ENCODE measurements around the gene FAM229A. TPM values are rescaled to one million over a fixed set of nuclear protein-coding genes. Genes with fewer than 3 reads are reported as not detected.
"Not testable (repeated sequence)": the region's sequence is repeated elsewhere in the genome, so short reads cannot be mapped to it uniquely, and the experiment has no call there.

Gene FAM229A
- polyA plus RNA-seq, 3 donors: 5.5 to 13.2 (median 11.4) TPM

DNA sequence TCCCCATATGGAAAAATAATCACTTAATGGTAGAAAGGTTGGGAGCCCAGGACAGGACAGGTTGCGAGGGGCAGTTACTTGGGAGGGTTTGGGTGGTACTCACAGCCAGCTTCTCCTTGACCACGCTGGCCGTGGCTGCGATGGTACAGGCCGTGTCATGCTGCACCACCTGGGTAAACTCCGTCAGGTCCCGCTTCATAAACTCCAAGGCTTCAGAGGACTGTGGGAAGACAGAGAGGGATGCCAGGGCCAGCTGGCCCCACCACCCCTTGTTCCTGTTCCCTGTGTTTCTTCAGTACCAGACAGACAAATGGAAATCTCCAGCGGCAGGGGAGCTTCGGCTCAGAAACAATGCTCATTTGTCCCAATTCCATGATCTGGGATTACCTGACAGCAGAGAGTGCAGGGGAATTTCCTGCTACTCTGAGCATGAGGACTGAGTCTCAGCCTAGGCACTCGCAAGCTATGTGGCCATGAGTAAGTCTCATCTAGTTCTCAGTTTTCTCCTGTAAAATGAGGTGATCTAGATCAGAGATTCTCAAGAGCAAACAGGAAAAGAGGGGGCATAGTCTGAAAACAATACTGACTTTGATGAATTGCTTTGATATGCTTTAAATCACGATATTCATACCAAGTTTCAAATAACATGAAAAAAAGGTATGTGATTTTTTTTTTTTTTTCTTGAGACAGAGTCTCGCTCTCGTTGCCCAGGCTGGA lies 24.5 kb upstream of the FAM229A start:
- peak; percentile 43 for DNase-seq

DNA sequence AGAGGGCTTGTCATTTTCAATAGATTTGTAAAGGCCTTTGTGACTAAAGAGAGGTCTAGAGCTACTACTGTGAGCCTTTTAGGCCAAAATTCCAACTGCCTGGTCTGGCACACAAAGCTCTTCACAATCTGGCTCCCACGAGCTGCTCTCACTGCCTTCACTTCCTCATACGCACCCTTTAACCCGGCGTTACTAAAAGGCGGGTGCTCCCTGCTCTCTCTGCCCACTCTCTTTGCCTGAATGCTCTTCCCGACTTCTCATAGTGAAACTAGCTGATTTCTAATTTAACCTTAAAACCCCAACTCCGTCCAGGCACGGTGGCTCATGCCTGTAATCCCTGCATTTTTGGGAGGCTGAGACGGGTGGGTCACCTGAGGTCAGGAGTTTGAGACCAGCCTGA lies 17.8 kb upstream of the FAM229A start:
- no peak for DNase-seq

DNA sequence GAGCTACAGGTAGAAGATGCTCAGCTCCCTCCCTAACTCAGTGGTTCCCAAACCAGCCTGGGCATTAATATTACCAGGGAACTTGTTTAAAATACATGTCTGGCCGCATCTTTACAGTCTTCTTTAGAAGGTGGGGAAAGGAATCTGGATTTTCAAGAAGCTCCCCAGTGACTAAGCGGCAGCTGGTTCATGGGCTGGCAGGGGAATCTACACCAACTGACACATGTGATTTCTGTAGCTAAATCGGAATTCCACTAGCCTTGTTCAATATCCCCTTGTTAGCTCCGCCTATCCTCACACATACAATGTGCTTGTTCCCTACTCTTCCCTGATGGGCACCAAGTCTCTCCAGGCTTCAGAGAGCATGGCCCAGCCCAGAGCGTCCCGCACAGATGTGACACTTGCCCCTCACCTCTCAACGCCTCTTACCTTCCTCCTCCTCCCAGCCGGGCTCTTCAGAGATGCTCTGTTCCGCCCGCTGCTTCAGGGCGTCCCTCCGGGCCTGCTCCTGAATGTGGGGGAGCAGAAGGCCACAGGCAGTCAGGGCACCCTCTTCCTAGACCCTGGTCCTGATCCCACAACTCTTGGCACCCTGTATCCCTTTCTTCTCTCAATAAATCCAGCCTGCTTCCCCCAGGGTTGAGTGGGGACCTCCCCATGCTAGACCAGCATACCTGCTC lies 15.4 kb upstream of the FAM229A start:
- DNase-seq: no peak

DNA sequence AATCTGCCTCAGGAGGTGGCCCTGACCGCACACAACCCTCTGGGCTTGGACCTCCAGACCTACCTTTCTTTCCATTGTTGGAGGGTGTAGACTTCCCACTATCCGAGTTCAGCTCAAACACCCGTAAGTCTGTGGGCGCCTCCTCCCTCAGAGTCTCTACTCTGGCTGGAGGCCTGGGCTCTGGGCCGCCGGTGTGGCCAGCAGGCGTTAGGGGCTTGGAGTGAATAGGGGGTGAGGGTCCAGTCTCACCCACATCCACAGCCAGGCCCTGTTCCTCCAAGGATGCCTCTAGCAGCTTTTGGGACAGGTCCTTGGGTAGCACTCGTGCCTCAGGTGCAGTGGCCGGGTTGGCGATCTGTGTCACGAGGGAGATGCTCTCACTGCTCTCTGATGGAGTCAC lies 13.9 kb upstream of the FAM229A start:
- no peak for DNase-seq

DNA sequence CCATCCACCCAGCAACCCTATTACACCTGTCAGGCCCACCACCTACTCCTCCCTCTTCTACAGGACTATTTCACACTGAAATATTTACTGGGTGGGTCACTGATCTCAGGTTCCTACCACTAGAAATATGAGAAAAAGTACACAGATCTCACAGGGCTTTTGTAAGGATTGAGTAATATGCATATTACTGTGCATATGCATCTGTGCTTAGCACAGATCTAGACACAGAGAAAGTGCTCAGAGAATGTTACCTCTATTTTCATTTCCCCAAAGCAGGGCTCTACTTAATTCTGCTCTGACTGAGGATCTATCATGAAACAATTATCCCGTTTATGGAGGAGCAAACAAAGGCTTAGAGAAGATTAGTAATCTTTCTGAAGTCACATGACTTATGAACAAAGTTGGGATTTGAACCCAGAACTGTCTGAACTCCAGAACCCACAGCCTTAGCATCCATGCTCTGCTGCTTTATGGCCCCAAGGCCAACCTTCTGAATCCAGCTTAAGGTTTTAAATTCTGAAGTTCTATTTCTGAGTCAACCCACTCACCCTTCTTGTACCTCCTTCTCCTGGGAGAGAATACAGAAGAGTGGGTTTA lies 11.8 kb upstream of the FAM229A start:
- no peak for DNase-seq

DNA sequence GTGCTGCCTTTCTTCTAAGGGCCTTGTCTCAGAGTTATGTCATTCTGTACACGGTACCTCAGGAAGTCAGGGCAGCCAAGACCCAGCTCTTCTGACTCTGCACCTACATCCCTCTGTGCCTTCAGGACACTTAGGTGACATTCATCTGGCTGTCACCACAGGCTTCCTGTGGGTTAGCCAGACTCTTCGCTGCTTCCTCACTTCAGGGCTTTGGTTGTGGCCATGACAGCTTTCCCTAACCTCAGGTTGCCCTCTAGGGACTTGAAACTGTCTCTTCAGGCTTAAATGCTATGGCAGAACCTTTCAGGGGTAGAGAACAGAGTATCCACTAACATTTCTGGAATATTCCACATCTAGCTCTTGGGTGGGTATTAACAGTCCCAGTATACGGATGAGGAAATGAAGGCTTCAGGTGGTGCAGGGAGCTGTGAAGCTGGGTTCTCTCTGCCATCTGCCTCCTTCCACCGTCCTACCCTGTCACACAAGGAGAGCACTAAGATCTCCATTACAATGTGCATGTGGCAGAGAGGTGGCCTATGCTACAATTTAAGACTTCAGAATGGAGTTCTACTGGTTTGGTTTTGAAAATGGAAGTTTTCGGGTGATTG lies 10.0 kb upstream of the FAM229A start:
- no peak for DNase-seq

DNA sequence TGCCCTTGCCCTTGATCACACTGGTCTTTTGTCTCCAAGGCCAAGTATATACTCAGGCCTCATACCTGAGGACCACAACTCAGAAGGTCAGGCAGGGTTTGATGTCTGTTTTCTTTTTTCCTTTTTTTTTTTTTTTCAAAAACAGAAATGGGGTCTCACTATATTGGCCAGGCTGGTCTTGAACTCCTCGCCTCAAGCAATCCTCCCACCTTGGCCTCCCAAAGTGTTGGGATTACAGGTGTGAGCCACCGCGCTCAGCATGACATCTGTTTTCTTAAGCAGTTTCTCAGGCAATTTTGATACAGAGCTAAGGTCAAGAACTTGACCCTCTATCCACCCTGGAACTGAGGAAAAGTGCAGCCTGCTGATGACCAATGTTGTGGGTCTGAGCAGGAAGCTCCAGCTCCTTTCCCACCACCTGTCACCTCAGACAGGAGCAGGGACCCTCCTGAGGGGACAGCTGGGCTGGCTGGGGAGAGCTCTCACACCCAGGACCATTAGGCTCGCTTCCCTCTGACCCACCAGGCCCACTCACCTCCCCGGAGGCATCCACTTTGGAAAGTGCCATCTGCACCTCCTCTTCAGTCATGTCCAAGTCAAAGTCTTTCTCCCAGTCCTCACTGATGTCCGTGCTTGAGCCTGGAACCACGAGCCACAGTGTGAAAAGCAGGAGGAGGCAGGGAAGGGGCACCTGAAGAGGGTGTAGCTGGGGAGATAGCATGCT lies 5.8 kb upstream of the FAM229A start:
- DNase-seq: no peak

DNA sequence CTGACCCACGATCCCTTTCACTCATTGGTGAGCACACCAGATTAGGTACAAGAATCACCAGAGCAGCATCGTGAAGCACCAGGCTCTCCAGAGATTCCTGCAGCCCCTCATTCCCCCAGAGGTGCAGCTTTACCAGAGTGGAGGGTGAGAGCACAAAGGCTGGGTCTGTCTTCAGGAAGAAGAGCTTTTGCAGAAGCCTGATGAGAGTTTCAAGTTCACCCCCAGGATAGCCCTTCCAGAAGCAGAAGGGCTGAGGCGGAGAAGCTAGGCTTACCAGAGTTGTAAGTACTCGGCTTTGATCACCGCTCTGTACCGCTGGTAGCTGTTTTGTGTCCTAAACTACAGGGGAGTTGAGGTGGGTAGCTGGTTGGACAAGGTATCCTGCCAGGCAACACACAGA lies 3.2 kb upstream of the FAM229A start:
- no peak for DNase-seq

DNA sequence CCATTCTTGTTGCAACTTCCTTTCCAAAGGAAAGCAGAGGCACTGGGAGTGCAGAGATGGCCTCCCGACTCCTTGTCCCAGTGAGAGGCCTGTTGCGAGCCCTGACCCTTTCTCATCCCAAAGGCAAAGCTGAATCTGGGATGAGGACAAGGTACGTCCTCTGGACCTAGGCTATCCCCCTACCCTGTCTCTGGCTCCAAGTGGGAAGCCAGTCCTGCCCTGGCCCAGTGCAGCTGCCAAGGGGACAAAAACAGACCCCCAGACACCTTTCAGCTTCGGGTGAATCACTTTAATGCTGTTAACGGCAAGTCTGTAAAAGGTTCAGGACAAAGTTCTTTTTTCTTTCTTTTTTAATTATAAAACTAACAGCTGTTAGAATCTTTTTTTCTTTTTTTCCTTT lies 2.6 kb upstream of the FAM229A start:
- DNase-seq: no peak

DNA sequence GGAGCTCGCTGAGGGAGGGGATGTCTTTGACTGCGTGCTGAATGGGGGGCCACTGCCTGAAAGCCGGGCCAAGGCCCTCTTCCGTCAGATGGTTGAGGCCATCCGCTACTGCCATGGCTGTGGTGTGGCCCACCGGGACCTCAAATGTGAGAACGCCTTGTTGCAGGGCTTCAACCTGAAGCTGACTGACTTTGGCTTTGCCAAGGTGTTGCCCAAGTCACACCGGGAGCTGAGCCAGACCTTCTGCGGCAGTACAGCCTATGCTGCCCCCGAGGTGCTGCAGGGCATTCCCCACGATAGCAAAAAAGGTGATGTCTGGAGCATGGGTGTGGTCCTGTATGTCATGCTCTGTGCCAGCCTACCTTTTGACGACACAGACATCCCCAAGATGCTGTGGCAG lies 1.4 kb upstream of the FAM229A start:
- DNase-seq: no peak

DNA sequence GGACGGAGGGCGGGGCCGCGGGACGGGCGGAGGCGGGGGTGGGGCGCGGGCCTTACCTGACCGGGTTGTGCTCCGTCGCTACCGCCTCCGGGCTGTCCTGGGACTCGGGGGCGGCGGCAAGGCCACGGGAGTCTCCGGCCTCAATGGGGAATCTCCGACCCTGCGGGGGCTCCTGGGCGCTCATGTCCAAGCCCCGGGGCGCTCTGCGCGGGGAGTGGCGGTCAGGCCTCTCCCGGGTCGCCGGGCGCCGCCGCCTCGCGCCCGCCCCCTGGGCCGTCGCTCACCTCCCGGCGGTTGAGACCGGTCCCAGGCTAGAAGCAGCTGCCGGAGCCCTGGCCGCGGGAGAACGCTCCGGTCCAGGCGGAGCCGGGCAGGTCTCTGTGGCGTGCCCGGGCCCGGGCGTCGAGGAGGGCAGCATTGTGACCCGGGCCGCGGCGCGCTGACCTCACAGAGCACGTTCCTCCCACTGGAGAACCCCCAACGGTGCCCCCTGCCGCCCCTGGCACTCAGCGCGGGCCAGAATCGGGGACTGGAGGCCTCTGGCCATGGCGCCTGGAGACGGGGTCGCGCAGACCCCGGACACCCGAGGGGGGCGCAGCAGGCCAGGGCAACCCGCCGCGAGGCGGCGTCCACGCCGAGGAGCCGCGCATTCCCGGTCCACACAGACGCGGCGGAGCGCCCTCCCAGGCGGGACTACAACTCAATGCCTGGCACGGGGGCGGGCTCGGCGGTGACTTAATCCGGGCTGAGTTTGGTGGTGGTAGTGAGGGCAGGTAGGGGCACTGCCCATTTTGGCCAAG lies 411 bp downstream of the FAM229A start:
- peak; percentile 57 for DNase-seq

DNA sequence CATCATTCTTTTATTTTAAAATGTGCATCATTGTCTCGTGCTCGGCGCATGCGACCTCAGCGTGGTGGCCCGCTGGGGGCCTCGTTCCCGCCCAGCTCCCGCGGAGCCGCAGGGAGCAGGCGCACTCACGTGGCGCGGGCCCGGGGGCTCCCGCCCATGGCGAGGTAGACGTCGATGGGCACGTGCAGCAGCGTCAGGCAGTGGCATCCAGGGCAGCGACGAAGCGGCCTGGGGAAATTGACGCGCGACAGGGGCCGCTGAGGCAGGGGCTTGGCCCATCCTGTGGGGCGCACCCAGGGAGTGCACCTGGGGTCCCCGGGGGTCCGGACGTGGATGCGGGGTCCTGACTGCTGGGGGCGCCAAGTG lies 994 bp downstream of the FAM229A start:
- no peak for DNase-seq

DNA sequence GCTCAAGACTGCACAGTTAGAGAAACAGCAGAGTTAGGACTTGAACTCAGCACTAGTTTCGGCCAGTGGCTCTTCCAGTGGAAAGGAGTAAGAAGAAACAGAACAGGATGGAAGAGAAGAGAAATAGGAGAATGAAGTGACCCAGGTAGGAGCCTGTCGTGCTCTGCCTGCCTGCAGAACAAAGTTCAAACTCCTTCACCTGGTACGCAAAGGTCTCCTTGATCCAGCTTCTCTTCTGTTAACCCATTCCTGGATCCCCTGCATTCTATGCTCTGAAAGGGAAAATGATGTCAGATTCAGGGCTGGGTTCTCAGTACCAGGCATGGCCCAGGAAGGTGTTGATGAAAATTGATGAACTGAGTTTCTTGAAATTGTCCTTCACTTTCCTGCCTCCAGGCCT lies 3.9 kb downstream of the FAM229A start:
- DNase-seq: no peak

DNA sequence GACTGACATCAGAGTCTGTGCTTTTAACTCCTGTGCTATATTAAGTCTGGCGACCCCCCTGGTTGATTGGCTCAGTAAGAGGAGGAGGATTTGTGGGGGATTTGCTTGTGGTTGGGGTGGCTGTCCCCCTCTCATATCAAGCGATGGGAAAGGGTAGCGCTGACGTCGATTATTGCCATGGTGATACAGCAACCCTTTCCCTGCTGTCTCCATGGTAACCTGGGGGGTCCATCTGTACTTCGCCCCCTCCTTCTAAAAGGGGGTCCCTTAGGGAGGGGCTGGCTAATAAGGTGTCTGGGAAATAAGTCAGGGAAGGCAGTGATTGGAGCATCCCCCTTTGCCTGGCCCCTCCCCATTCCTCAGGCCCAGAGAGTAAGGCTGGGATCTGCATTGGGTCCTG lies 4.7 kb downstream of the FAM229A start:
- DNase-seq: no peak

DNA sequence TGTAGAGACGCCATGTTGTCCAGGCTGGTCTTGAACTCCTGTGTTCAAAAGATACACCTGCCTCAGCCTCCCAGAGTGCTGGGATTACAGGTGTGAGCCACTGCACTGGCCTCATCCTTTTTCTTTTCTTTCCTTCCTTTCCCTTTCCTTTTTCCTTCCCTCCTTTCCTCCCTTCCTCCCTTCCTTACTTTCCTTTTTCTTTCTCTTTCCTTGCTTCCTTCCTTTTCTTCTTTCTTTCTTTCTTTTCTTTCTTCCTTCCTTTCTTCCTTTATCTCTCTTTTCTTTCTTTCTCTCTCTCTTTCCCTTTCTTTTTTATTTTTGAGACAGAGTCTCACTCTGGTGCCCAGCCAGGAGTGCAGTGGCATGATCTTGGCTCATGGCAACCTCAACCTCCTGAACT lies 5.8 kb downstream of the FAM229A start:
- DNase-seq: no peak

DNA sequence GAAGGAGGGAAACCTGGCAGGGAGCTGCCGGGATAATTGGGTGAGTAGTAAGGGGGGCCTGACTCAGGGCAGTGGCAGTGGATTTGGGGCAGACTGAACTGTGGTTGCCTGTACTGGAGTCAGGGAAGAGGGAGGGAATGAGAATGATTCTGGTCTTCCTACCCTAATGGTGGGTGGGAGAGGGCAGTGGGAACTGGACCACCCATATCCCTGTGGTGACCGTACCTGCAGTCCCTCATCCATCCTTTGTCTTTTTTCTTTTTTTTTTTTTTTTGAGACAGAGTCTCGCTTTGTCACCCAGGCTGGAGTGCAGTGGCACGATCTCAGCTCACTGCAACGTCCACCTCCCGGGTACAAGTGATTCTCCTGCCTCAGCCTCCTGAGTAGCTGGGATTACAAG lies 6.5 kb downstream of the FAM229A start:
- not testable (repeated sequence) for DNase-seq

DNA sequence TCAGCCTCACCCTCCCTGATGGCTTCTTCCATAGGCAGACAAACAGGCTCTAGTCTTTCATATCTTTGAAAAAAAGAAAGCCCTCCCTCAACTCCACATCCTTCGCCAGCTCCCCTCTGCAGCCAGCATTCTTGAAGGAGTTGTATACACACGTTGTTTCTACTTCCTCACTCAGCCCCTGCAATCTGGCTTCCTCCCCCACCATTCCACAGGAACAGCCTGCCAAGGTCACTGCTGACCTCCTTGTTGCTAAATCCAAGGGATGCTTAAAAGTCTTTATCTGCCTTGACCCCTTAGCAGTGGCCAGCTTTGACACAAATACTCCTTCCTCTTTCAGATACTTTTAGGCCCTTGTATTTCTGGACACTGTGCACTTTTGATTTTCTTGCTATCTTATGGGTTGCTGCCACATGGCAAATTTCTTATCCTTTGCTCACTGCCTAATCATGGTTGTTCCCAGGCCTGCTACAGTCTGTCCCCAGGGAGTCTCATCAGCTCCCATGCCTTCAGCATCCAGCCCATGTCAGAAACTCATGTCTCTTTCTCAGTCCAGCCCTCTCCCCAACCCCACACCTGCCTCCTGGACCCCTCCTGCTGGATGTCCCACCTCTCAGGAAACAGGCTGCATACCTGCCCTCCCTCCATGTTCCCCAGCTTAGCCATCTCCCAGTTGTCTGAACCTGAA lies 8.3 kb downstream of the FAM229A start:
- DNase-seq: peak; percentile 48

DNA sequence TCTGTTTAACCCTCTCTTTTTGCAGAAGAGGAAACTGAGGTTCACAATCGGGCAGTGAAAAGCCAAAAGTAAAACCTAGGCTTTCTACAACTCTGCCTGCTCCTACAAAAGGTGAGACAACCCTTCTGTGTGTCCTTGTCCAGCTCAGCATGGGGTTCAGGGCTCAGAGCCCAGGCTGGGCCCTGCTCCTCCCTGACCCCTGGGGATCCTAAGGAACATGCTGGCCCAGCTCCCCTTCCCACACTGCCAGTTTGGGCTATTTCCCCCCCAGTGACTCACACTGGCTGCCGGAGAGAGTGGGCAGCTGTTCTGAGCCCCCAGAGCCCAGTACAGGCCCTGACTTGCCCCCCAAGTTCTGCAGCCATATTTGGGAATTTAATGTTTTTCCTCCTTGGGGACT lies 8.9 kb downstream of the FAM229A start:
- no peak for DNase-seq

DNA sequence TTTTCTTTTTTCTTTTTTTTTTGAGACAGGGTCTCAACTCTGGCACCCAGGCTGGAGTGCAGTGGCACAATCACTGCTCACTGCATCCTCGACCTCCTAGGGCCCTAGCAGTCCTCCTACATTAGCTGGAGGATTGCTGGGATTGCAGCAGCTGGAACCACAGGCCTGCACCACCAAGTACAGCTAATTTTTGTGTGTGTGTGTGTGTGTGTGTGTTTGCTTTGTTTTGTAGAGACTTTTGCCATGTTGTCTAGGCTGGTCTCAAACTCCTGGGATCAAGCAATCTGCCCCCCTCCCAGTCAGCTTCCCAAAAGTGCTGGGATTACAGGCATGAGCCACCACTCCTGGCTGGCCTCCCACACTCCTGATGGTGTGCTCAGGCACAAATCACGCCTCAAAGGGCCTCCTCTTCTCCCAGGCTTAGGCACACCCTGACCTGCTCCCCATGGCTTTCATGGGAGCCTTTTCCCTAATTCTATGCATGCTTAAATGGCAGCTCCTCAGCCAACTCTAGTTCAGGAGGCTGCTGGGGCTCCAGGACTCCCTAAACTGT lies 9.4 kb downstream of the FAM229A start:
- DNase-seq: no peak

DNA sequence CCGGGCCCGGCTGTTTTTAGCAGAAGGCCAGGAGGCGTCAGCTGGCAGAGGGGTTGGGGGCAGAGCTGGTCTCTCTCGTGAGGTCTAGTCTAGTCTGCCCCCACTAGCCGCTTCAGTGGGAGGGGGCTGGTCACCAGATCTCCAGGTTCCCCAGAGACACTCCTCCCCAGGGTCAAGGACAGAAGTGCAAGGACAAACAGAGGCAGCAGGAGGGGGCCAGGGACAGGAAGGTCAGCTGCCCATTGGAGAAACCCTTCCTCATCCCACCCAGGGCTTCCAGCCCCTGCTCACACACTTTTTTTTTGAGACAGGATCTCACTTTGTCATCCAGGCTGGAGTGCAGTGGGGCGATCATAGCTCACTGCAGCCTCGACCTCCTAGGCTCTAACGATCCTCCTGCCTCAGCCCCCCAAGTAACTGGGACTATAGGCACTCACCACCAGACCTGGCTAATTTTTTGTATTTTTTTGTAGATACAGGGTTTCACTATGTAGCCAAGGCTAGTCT lies 10.0 kb downstream of the FAM229A start:
- DNase-seq: no peak
